ENCODE measurements around the gene NOP9.
"Not testable (repeated sequence)": the region's sequence is repeated elsewhere in the genome, so short reads cannot be mapped to it uniquely, and the experiment has no call there.

Gene NOP9

GRCh38 chr14:24325963-24326362 is 26.3 kb downstream of the NOP9 start:
- DNase-seq (ENCODE audit: low spot score): no peak

GRCh38 chr14:24327303-24327702 is 27.7 kb downstream of the NOP9 start:
- no peak for DNase-seq (ENCODE audit: low spot score)

- DNase-seq (ENCODE audit: low spot score): not testable (repeated sequence)
These were observed 28.3 kb downstream of the NOP9 start for GRCh38 chr14:24327914-24328313.

- DNase-seq (ENCODE audit: low spot score): no peak
These were observed 29.5 kb downstream of the NOP9 start for GRCh38 chr14:24329073-24329663.

- no peak for DNase-seq (ENCODE audit: low spot score)
These were observed 30.1 kb downstream of the NOP9 start for GRCh38 chr14:24329736-24330135.

- no peak for DNase-seq (ENCODE audit: low spot score)
These were observed 31.5 kb downstream of the NOP9 start for GRCh38 chr14:24330973-24331674.

GRCh38 chr14:24331731-24332267 is 32.1 kb downstream of the NOP9 start:
- no peak for DNase-seq (ENCODE audit: low spot score)

- DNase-seq (ENCODE audit: low spot score): peak; percentile 94
These were observed 32.8 kb downstream of the NOP9 start for GRCh38 chr14:24332268-24332993.

- no peak for DNase-seq (ENCODE audit: low spot score)
These were observed 35.0 kb downstream of the NOP9 start, which contains the start of gene ADCY4 for GRCh38 chr14:24334431-24335291. ADCY4 (minus strand) TSS chr14:24335071; CDS start chr14:24334652, 419 bp downstream.

GRCh38 chr14:24335461-24336171 is 36.0 kb downstream of the NOP9 start:
- no peak for DNase-seq (ENCODE audit: low spot score)

- no peak for DNase-seq (ENCODE audit: low spot score)
These were observed 37.6 kb downstream of the NOP9 start for GRCh38 chr14:24337144-24337823.

GRCh38 chr14:24337824-24338175 is 38.1 kb downstream of the NOP9 start:
- DNase-seq (ENCODE audit: low spot score): no peak

- no peak for DNase-seq (ENCODE audit: low spot score)
These were observed 39.2 kb downstream of the NOP9 start for GRCh38 chr14:24338843-24339242.

GRCh38 chr14:24339284-24340151 is 39.9 kb downstream of the NOP9 start, which contains the start of gene RIPK3:
RIPK3 (minus strand) TSS chr14:24339991; CDS start chr14:24339826, 165 bp downstream.
- DNase-seq (ENCODE audit: low spot score): peak; percentile 86

- DNase-seq (ENCODE audit: low spot score): no peak
These were observed 41.0 kb downstream of the NOP9 start for GRCh38 chr14:24340606-24341005.

GRCh38 chr14:24342889-24343288 is 43.2 kb downstream of the NOP9 start:
- DNase-seq (ENCODE audit: low spot score): no peak

GRCh38 chr14:24343795-24344660 is 44.4 kb downstream of the NOP9 start:
- no peak for DNase-seq (ENCODE audit: low spot score)

GRCh38 chr14:24347134-24347533 is 47.5 kb downstream of the NOP9 start:
- no peak for DNase-seq (ENCODE audit: low spot score)

GRCh38 chr14:24348186-24348585 is 48.5 kb downstream of the NOP9 start:
- no peak for DNase-seq (ENCODE audit: low spot score)
